ENCODE measurements around the gene RASL11B. TPM values are rescaled to one million over a fixed set of nuclear protein-coding genes. Genes with fewer than 3 reads are reported as not detected.

The RASL11B gene
- total RNA-seq, 4 donors from 2014 or later = 2.4 to 9.2 (median 6.5) TPM

DNA sequence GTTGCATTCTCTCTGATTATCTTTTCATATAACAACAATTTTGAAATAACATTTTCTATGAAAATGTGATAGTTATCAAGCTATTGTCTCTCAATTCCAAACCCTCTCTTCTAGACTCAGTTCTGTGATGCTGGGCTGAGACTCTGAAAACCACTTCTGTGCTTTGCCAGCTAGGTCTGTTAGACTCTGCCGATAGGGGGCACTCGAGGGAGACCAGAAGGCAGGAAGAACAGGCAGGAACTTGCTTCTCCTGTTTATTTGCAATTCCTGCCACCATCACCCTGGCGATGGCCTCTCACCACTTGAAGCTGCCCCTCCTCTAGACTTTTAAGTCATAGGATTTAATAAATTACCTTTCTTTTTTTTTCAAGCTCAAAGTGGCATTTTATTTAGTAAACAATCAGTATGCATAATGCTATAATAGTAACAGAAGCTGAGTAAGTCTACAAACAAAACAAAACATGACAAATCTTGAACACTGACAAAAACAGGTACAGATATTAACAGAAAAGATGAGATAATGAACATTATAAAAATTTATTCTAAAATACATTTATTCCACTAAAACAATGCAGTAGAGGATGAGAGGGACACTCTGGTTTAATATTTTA lies 49.7 kb downstream of the RASL11B start:
- no peak overlapping the region for H3K4me3 ChIP-seq
- H3K27ac ChIP-seq = no peak overlapping the region
- no peaks in the 10 kb centered on the region for H3K9me3 ChIP-seq
- H3K27me3 ChIP-seq = no peaks in the 10 kb centered on the region
- peak; percentile 31 to 63 for DNase-seq (ENCODE audit: low spot score in 2 of 2)
- TF ChIP-seq POLR2A (IDR thresholded peaks at IDR 0.05) = no peak
- TF ChIP-seq, protein P1, sequence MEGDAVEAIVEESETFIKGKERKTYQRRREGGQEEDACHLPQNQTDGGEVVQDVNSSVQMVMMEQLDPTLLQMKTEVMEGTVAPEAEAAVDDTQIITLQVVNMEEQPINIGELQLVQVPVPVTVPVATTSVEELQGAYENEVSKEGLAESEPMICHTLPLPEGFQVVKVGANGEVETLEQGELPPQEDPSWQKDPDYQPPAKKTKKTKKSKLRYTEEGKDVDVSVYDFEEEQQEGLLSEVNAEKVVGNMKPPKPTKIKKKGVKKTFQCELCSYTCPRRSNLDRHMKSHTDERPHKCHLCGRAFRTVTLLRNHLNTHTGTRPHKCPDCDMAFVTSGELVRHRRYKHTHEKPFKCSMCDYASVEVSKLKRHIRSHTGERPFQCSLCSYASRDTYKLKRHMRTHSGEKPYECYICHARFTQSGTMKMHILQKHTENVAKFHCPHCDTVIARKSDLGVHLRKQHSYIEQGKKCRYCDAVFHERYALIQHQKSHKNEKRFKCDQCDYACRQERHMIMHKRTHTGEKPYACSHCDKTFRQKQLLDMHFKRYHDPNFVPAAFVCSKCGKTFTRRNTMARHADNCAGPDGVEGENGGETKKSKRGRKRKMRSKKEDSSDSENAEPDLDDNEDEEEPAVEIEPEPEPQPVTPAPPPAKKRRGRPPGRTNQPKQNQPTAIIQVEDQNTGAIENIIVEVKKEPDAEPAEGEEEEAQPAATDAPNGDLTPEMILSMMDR (IDR thresholded peaks at IDR 0.05) = peak in 3 of 5 experiments; percentile 38 to 49 (median 42)
- 16 to 17% methylated on average over 3 of the region's 3 CpGs for WGBS, 2 donors
- peaks cover 0 to 7% (median 0%) of the 10 kb centered on the region in 3 donors for H3K36me3 ChIP-seq
- no peaks in the 10 kb centered on the region for H3K4me1 ChIP-seq

DNA sequence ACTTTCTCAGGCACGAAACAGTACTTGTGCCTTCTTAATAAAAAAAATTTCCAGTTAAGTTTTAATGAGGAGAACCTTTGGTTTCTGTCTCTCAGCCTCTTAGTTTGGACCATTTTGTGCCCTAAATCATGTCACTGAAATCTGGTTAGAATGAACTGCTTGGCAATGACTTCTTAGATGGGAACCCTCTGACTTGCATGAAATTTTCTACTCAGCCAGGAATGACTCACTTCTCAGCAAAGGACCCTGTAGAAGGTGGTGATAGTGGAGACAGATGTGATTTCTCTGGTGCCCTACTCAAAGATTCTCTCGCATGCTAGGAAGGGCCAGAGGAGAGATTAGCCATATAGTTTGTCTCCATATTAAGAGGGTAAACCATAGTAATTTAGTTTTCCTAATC lies 50.5 kb downstream of the RASL11B start:
- Histone ChIP-seq H3K9me3 (no peaks in the 10 kb centered on the region), H3K4me3 (no peak overlapping the region), H3K4me1 (no peaks in the 10 kb centered on the region), H3K27ac (no peak overlapping the region), H3K27me3 (no peaks in the 10 kb centered on the region), H3K36me3 (no peaks in the 10 kb centered on the region)
- no peak for TF ChIP-seq POLR2A (IDR thresholded peaks at IDR 0.05)
- TF ChIP-seq EP300 (IDR thresholded peaks at IDR 0.05) = no peak
- TF ChIP-seq, protein P1 (IDR thresholded peaks at IDR 0.05) = no peak
- 83 to 92% methylated on average over 2 of the region's 2 CpGs for WGBS, 2 donors
- no peak for DNase-seq (ENCODE audit: low spot score in 2 of 2)

DNA sequence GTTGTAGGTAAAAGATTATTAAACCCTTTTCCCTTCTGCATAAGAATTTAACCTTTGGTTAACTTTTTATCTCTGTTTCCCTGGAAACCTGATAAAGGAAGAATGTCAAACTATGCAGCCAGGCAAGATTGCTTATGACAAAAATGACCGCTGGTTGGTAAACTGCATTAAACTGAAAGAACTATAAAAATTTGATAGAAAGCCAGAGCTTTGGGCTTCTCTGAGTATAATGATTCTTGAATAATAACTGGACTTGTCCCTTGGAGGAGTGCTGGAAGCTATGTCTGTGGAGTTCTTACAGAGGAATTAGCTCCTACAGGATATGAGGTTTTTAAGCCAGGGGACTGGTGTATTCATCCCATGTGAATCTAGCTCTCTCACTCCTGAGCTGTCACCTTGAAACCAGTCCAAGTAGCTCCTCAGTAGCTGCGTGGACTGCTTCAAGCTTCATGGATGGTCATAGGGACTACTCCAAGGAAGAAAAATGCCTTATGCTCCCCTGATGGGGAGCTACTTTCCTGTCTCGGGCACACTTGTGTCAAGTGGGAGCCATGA lies 52.0 kb downstream of the RASL11B start:
- Histone ChIP-seq H3K4me1 (no peaks in the 10 kb centered on the region), H3K27me3 (no peaks in the 10 kb centered on the region), H3K27ac (no peak overlapping the region), H3K9me3 (no peaks in the 10 kb centered on the region), H3K4me3 (no peak overlapping the region), H3K36me3 (peaks cover 0 to 4% (median 0%) of the 10 kb centered on the region in 3 donors)
- WGBS, 2 donors = 81 to 84% methylated on average over 3 of the region's 3 CpGs
- no peak for DNase-seq (ENCODE audit: low spot score in 2 of 2)
- no peak for TF ChIP-seq POLR2A (IDR thresholded peaks at IDR 0.05)
- TF ChIP-seq EP300 (IDR thresholded peaks at IDR 0.05) = no peak
- TF ChIP-seq, protein P1 (IDR thresholded peaks at IDR 0.05) = no peak

DNA sequence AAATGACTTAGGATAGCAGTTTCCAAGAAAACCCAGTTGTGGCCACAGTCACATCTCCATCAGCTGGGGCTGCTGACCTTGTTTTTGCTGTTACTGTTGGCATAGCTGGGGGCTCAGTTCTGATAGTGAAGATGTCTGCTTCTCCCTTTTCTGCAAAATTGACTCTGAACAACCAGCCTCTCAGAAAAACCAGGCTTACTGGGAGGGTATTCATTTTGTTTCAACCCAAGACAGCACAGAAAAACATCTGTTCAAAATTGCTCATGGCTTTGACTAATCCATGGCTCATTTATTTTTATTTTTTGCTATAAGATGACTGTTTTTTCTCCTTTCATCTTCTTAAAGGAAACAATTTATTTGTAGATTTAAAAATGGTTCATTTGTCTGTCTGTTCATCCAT lies 53.1 kb downstream of the RASL11B start:
- no peak for DNase-seq (ENCODE audit: low spot score in 2 of 2)
- TF ChIP-seq POLR2A (IDR thresholded peaks at IDR 0.05) = no peak
- TF ChIP-seq, protein P1 (IDR thresholded peaks at IDR 0.05) = no peak
- TF ChIP-seq EP300 (IDR thresholded peaks at IDR 0.05) = no peak
- H3K4me1 ChIP-seq = no peaks in the 10 kb centered on the region
- no peak overlapping the region for H3K27ac ChIP-seq
- H3K27me3 ChIP-seq = no peaks in the 10 kb centered on the region
- peaks cover 0 to 4% (median 0%) of the 10 kb centered on the region in 3 donors for H3K36me3 ChIP-seq
- H3K9me3 ChIP-seq = no peaks in the 10 kb centered on the region
- H3K4me3 ChIP-seq = no peak overlapping the region

DNA sequence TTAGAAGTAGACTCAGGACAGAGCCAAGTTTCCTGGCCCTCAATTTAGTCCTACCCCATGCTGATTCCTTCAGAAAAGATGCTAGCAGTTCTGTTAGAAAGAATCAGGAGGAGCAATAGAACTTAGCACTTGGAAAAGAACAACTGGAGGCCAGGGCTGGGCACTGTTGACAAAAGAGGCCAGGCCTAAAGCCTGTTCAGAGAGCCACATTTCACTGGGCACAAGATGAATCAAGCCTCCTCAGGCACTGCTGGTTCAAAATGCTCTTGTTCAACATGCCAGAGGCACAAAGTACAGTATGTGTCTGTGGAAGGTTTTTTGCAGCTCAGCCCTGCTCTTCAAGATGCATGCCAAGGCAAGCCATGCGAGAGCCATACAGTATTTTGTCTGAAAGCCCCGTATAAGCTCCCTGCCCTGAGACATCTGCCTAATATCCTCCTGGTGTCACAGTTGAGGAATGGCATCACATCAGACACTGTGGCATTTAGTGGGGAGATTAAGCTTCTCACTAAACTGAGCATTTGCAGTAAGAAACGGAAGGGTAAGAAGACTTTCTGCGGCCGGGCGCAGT lies 53.7 kb downstream of the RASL11B start:
- DNase-seq (ENCODE audit: low spot score in 2 of 2) = no peak
- Histone ChIP-seq H3K4me1 (no peaks in the 10 kb centered on the region), H3K9me3 (no peaks in the 10 kb centered on the region), H3K4me3 (no peak overlapping the region), H3K27ac (no peak overlapping the region), H3K36me3 (peaks cover 0 to 4% (median 0%) of the 10 kb centered on the region in 3 donors), H3K27me3 (no peaks in the 10 kb centered on the region)
- WGBS, 2 donors = 86 to 91% methylated on average over 5 to 6 of the region's 6 CpGs
- TF ChIP-seq, protein P1 (IDR thresholded peaks at IDR 0.05) = no peak
- TF ChIP-seq POLR2A (IDR thresholded peaks at IDR 0.05) = no peak
- no peak for TF ChIP-seq EP300 (IDR thresholded peaks at IDR 0.05)

Data from tibial nerve (tissue), 4 donors.